Ovary (tissue), 9 donors: ENCODE results near the gene DENND5B. TPM values are rescaled to one million over a fixed set of nuclear protein-coding genes. Genes with fewer than 3 reads are reported as not detected.
"Not testable (repeated sequence)": the region's sequence is repeated elsewhere in the genome, so short reads cannot be mapped to it uniquely, and the experiment has no call there.

Experiments
- DNase-seq, 5 donors: peaks; one replicate each; pipeline ENCODE4 v3.0.0-alpha.2; 2019 to 2020
- H3K27ac ChIP-seq, 2 donors: fragments of 200-600 bp; one replicate each; pipeline versions ENCODE4 v1.5.1 to v1.8.0; 2019 to 2022
- H3K27me3 ChIP-seq: fragments of 200-600 bp; one replicate; pipeline ENCODE4 v1.8.0; 2022
- H3K36me3 ChIP-seq: fragments of 200-600 bp; sonication (generic); one replicate; pipeline ENCODE4 v1.5.1; 2019
- H3K4me1 ChIP-seq: one replicate; pipeline ENCODE4 v1.8.1; 2013; ENCODE audit warnings: mild to moderate bottlenecking, moderate library complexity; ENCODE audit not compliant: insufficient read depth
- H3K4me3 ChIP-seq: fragments of 200-600 bp; sonication (generic); one replicate; pipeline ENCODE4 v1.5.1; 2017
- H3K9me3 ChIP-seq, 2 donors: fragments of 200-600 bp in 1 of 2; sonication (generic) in 1 of 2; one replicate each; pipeline versions ENCODE4 v1.5.1 to v1.8.1; 2013 to 2019; ENCODE audit warnings: mild to moderate bottlenecking in 1 of 2, moderate library complexity in 1 of 2
- EP300 ChIP-seq: sonication (generic); formaldehyde crosslinking; IDR thresholded peaks from one replicate; pipeline ENCODE4 v1.6.1; 2017; ENCODE audit warnings: antibody characterized with exemption
- POLR2A ChIP-seq: fragments of 450-650 bp; IDR thresholded peaks from one replicate; pipeline ENCODE4 v1.6.1; 2017; ENCODE audit warnings: antibody characterized with exemption, mild to moderate bottlenecking, moderate library complexity
- WGBS, 3 donors: extraction: QIAGEN DNeasy Blood & Tissue Kit in 1 of 3; methylation state at CpG; one replicate each; pipeline versions ENCODE4 v1.1.5 to v1.1.7; 2013 to 2017; 5-methylcytosine and 5-hydroxymethylcytosine counted together
- intact Hi-C, 4 donors: fragments of 100-400 bp; cut with DNase I; formaldehyde crosslinking; loops; one replicate each; pipeline versions ENCODE4 v1.11.0 to v1.15.1; 2022 to 2023
- polyA plus RNA-seq, 2 donors: library from polyadenylated mRNA; stranded (reverse); fragments of 200-250 nt in 1 of 2; fragments of 350-450 nt in 1 of 2; fragmentation: Illumina TruSeq in 1 of 2; extraction: RNeasy Lipid Tissue Mini Kit (QIAGEN cat#74804) in 1 of 2; gene quantifications; one replicate each; pipeline ENCODE4 v1.2.3, GENCODE V29; 2013 to 2014
- total RNA-seq, 7 donors: library from RNA; depleted of rRNA in 2 of 7; stranded (reverse); fragments of >200 nt in 2 of 7; fragmentation: NEBNext Ultra II Directional in 3 of 7; extraction: Animal tissue kit (Norgen Biotek cat#: 25700) in 3 of 7; gene quantifications; one replicate each; pipeline versions ENCODE4 v1.1.0 to v1.2.4, GENCODE V29; 2016 to 2023
- TF ChIP-seq, protein P1 (sequence below), 3 donors: fragments of 450-650 bp in 2 of 3; fragments of 200-600 bp in 1 of 3; IDR thresholded peaks; one replicate each; pipeline versions ENCODE4 v1.5.1 to v1.8.0; 2016 to 2022; ENCODE audit warnings: antibody characterized with exemption in 3 of 3, mild to moderate bottlenecking in 1 of 3
- donor health status: DM: no; HTN: no; CAD: no; lungs with moderate emphysema.
- donor health status: DM: no; HTN: no; CAD: no.
- donor health status: Bipolar disorder and iron deficiency.
- donor health status: DM: yes; HTN: yes; CAD: no.
- donor health status: DM: no; HTN: no; CAD: no.
- donor health status: DM: yes; HTN: yes; CAD: no.

The DENND5B gene
- total and polyA plus RNA-seq, 9 donors: 13.9 to 70.7 (median 47.9) TPM

DNA sequence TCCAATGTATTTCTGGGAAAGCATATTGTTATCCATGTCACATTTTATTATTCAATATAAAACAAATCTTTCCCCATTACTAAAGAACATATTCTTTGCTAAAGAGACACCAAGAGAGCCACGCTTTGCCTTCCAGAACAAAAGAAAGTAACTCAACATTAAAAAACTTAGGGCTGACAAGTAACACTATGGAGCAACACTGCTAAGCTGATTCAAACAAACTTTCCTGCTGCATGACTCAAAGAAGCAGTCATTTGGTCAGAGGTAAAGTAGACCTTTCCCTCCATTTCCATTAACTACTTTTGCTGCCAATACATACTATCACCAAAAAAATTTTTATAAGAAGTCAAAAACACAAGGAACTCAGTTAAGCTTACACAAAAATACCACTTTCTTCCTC is 83.0 kb downstream of the DENND5B start:
- Histone ChIP-seq H3K4me1 (peaks cover 16% of the 10 kb centered on the region), H3K27ac (no peak overlapping the region), H3K9me3 (no peaks in the 10 kb centered on the region), H3K36me3 (no peaks in the 10 kb centered on the region), H3K4me3 (no peak overlapping the region), H3K27me3 (no peaks in the 10 kb centered on the region)
- WGBS, 3 donors: 87 to 93% (median 93%) methylated on average over 1 of the region's 1 CpG
- intact Hi-C loops: no loop called here
- TF ChIP-seq EP300 (no peak), POLR2A (no peak)
- no peak for DNase-seq

DNA sequence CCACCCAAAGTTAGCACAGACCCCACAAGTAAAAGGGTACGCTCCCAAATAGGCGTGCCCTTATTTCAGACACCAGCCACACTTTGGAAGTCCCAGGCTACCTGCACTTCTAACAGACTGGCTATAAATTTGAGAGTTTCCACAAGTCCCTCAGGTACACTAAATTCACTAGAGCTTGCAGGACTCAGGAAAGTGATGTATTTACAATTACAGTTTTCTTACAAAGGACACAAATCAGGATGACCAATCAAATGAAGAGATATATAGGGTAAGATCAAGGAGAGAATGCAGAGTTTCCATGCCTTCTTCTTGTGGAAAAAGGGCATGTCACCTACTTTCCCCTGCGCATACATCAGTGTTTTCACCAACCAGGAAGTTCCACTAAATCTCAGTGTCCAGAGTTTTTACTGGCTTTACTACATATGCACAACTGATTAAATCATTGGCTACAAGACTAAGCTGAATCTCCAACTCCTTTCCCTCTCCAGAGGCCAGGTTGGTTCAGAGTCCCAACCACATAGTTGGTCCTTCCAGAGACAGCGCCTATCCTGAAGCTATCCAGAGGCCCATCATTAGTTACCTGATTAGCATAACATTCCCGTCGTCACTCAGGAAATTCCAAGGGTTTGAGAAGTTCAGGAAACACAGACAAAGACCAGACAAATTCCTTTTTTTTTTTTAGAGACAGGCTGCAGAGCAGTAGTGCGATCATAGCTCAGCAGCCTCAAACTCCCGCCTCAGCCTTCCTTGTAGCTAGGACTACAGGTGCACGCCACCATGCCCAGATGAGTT is 84.2 kb downstream of the DENND5B start:
- H3K9me3 ChIP-seq: no peaks in the 10 kb centered on the region
- no peaks in the 10 kb centered on the region for H3K27me3 ChIP-seq
- WGBS, 3 donors: 84 to 92% (median 92%) methylated on average over 9 of the region's 9 CpGs
- no peaks in the 10 kb centered on the region for H3K36me3 ChIP-seq
- DNase-seq: no peak
- H3K27ac ChIP-seq: no peak overlapping the region
- peaks cover 15% of the 10 kb centered on the region for H3K4me1 ChIP-seq
- no peak for TF ChIP-seq POLR2A
- TF ChIP-seq, protein P1, sequence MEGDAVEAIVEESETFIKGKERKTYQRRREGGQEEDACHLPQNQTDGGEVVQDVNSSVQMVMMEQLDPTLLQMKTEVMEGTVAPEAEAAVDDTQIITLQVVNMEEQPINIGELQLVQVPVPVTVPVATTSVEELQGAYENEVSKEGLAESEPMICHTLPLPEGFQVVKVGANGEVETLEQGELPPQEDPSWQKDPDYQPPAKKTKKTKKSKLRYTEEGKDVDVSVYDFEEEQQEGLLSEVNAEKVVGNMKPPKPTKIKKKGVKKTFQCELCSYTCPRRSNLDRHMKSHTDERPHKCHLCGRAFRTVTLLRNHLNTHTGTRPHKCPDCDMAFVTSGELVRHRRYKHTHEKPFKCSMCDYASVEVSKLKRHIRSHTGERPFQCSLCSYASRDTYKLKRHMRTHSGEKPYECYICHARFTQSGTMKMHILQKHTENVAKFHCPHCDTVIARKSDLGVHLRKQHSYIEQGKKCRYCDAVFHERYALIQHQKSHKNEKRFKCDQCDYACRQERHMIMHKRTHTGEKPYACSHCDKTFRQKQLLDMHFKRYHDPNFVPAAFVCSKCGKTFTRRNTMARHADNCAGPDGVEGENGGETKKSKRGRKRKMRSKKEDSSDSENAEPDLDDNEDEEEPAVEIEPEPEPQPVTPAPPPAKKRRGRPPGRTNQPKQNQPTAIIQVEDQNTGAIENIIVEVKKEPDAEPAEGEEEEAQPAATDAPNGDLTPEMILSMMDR (IDR thresholded peaks at IDR 0.05): no peak
- no peak for TF ChIP-seq EP300
- intact Hi-C loops: no loop called here
- no peak overlapping the region for H3K4me3 ChIP-seq

DNA sequence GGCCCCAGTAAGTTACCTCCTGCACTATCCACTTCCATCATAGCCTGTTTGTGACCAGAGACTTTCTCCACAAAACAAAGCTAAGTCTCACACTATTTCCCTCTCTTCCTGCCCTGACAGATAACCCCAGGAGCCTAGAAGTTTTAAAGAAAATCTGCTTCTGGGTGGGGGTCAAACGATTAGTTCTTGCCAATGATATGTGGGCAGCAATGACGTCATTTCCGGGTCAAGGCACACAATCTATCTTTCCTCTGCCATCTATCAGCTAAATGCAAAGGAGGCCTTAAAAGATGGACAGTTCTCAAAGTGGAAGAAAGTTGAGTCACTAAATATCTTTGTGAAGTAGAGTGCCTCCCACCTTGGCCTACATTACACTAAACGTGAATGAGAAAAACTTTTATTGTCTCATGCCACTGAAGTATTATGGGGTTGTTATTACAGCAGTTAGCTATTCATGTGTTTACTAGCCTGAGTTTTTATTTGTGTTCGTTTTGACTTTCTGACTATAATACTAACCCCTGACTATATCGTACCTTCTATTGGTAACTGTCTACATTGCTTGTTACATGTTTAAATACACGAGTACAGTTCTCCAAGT is 86.2 kb downstream of the DENND5B start:
- Histone ChIP-seq H3K27me3 (no peaks in the 10 kb centered on the region), H3K4me1 (peaks cover 11% of the 10 kb centered on the region), H3K36me3 (no peaks in the 10 kb centered on the region), H3K9me3 (no peaks in the 10 kb centered on the region), H3K4me3 (no peak overlapping the region), H3K27ac (no peak overlapping the region)
- 88 to 92% (median 91%) methylated on average over 7 of the region's 7 CpGs for WGBS, 3 donors
- intact Hi-C loops: no loop called here
- TF ChIP-seq EP300 (no peak), POLR2A (no peak)
- TF ChIP-seq, protein P1 (IDR thresholded peaks at IDR 0.05): no peak
- no peak for DNase-seq

DNA sequence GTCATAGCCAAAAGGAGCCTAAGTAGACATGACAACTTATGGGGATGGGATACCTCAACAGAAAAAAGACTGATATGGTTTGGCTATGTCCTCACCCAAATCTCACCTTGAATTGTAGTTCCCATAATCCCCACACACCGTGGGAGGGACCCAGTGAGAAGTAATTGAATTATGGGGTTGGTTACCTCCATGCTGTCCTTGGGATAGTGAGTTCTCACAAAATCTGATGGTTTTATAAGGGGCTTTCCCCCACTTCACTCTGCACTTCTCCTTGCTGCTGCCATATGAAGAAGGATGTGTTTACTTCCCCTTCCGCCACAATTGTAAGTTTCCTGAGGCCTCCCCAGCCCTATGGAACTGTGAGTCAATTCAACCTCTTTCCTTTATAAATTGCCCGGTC is 89.9 kb downstream of the DENND5B start:
- intact Hi-C loops, H3K4me3 ChIP-seq, H3K27ac ChIP-seq, H3K27me3 ChIP-seq, H3K4me1 ChIP-seq, H3K9me3 ChIP-seq, H3K36me3 ChIP-seq, DNase-seq: not testable (repeated sequence)
- WGBS, 3 donors: 94 to 96% (median 95%) methylated on average over 3 of the region's 3 CpGs

DNA sequence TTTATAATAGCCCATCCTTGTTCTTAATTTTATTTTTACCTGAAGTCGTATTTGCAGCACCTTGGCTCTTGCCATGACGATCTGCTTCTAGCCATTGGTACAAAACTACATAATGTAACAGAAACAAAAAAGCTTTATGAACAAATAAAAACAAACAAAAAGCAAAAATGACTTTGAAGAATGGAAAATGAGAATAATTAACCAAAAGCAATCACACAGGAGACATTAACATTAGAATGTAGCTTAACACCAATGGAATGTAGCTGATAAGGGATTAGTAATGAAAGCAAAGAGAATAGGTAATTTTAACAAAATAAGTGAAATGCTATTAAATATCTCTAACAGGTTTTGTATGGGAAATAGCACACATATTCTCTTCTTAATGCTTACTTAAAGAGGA is 91.4 kb downstream of the DENND5B start:
- no peak for DNase-seq
- intact Hi-C loops: no loop called here
- Histone ChIP-seq H3K4me3 (no peak overlapping the region), H3K36me3 (no peaks in the 10 kb centered on the region), H3K27me3 (no peaks in the 10 kb centered on the region), H3K9me3 (no peaks in the 10 kb centered on the region), H3K4me1 (peaks cover 7% of the 10 kb centered on the region), H3K27ac (no peak overlapping the region)
- TF ChIP-seq POLR2A: no peak
- 81 to 88% (median 84%) methylated on average over 2 of the region's 2 CpGs for WGBS, 3 donors

DNA sequence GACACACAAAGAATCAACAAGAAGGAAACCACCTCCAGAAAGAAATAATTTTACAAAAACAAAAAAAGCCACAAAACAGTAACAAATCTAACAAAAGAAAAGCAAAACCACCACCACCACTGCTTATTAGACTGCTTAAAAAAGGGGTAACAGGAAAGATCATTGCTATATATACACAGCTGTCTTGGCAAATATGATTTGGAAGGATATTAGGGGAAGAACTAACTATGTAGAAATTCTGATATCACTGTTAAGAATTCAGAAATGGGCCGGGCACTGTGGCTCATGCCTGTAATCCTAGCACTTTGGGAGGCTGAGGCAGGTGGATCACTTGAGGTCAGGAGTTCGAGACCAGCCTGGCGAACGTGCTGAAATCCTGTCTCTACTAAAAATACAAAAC is 92.5 kb downstream of the DENND5B start:
- Histone ChIP-seq H3K27me3 (no peaks in the 10 kb centered on the region), H3K36me3 (no peaks in the 10 kb centered on the region), H3K4me1 (peaks cover 7% of the 10 kb centered on the region), H3K9me3 (no peaks in the 10 kb centered on the region), H3K27ac (no peak overlapping the region), H3K4me3 (no peak overlapping the region)
- DNase-seq: no peak
- intact Hi-C loops: no loop called here
- 59 to 63% (median 62%) methylated on average over 4 of the region's 4 CpGs for WGBS, 3 donors
- TF ChIP-seq EP300: no peak
